GM23338 (cell line): Measurements from ENCODE around the gene ARL13B.
"Not testable (repeated sequence)": the region's sequence is repeated elsewhere in the genome, so short reads cannot be mapped to it uniquely, and the experiment has no call there.

ENCODE experiments used
- CTCF ChIP-seq, 2 experiments: fragments of 200-600 bp in 1 of 2; sonication (generic) in 1 of 2; conservative IDR thresholded peaks; 2 replicates each; pipeline versions ENCODE4 v1.5.1 to v1.6.1; 2016 to 2017; ENCODE audit warnings: antibody characterized with exemption in 2 of 2, low read depth in 2 of 2, mild to moderate bottlenecking in 2 of 2, moderate library complexity in 1 of 2
- EZH2 ChIP-seq: fragments of 200-600 bp; sonication (generic); IDR thresholded peaks from one replicate; pipeline ENCODE4 v1.8.0; 2017; ENCODE audit warnings: antibody characterized with exemption, mild to moderate bottlenecking, low read depth; ENCODE audit not compliant: unreplicated experiment
- JUNB ChIP-seq: IDR thresholded peaks from one replicate; pipeline ENCODE4 v1.6.1; 2016; ENCODE audit warnings: antibody characterized with exemption; ENCODE audit not compliant: unreplicated experiment
- POLR2AphosphoS5 ChIP-seq: IDR thresholded peaks from 2 replicates; pipeline ENCODE4 v1.6.1; 2016; ENCODE audit warnings: antibody characterized with exemption, low read depth
- REST ChIP-seq: IDR thresholded peaks from one replicate; pipeline ENCODE4 v1.6.1; 2018; ENCODE audit warnings: antibody characterized with exemption; ENCODE audit not compliant: unreplicated experiment
- ZNF462 ChIP-seq: fragments of 250-450 bp; sonication (Bioruptor Pico); IDR thresholded peaks from 2 replicates; pipeline ENCODE4 v1.5.0; 2020; ENCODE audit warnings: mild to moderate bottlenecking, moderate library complexity

GRCh38 chr3:94080552-94080951 is 100.6 kb downstream of the ARL13B start:
- not testable (repeated sequence) for TF ChIP-seq EZH2; CTCF (conservative IDR thresholded peaks at IDR 0.05; ENCODE audit: low read depth in 2 of 2); ZNF462 (CRISPR knock-in tag); POLR2AphosphoS5; REST; JUNB
